Activated CD4-positive, alpha-beta T cell treated with anti-CD3 and anti-CD28 coated beads, Interleukin-2, amount 50 U/mL, for 16 hours (primary cell): ENCODE results near the gene PAEP.
"Not testable (repeated sequence)": the region's sequence is repeated elsewhere in the genome, so short reads cannot be mapped to it uniquely, and the experiment has no call there.

ENCODE experiments used
- DNase-seq: peaks from one replicate; pipeline ENCODE4 v3.0.0-alpha.2; 2020

PAEP gene

DNA sequence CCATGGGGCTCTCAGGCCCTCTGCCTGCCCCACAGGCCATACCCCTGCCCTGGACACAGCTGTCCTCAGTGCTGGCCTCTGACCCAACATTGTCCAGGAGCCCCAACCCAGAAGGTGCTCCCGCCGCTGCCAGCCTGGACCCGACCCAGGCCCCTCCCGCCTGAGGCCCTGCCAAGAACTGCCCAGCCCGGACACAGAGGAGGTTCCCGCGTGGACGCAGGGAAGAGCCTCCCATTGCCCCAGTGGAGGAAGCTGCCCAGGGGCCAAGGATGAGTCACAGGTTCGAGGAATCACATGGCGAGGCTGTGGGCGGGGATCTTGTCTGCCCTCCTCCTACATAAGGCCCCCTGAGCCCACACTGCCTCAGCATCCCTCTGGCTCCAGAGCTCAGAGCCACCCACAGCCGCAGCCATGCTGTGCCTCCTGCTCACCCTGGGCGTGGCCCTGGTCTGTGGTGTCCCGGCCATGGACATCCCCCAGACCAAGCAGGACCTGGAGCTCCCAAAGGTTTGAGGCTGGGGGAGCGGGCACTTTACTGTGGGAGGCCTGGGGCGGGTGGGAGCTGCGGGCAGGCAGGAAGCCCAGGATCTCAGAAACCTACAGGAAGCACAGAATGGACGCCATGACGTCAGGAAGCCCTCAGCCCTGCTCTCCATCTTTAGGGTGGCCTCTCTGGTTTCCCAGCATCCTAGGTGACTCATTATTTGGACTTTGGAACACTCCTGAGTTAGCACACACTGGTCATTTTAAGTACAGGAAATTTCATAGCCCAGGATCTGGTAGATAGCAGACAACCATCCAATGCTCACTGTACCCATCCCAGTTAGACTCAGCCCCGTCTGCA, at the start of gene PAEP:
Gene PAEP, plus strand, starts transcription at position 366 of the 844 bp plus-strand sequence.
- DNase-seq, result no peak

DNA sequence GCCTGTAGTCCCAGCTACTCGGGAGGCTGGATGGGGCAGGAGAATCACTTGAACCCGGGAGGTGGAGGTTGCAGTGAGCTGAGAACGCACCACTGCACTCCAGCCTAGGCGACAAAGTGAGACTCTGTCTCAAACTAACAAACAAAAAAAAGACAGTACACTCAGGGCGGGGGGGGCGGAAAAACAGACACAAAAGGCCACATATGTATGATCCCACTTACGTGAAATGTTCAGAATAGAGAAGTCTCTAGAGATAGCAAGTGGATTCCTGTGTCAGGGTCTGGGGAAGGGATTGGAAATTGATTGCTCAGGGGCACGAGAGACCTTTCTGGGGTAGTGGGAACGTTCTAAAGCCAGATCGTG, 49.3 kb upstream of the PAEP start:
- no peak for DNase-seq

DNA sequence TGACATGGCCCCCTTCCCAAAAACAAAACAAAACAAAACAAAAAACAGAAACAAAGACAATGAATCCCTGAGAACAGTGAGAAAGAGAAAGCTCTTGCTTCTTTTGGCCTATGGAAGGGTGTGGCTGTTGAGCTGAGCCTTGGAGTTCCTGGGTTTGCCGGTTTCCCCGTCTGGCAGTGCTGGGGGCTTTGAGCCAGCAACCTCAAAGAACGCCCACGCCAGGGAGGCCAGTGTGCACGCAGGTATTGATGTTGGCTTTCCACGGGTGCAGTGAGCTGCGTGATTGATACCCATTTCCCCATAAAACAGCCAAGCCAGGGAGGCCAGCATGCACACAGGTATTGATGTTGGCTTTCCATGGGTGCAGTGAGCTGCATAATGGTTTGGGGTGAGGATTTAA, 48.7 kb upstream of the PAEP start:
- DNase-seq, result no peak

DNA sequence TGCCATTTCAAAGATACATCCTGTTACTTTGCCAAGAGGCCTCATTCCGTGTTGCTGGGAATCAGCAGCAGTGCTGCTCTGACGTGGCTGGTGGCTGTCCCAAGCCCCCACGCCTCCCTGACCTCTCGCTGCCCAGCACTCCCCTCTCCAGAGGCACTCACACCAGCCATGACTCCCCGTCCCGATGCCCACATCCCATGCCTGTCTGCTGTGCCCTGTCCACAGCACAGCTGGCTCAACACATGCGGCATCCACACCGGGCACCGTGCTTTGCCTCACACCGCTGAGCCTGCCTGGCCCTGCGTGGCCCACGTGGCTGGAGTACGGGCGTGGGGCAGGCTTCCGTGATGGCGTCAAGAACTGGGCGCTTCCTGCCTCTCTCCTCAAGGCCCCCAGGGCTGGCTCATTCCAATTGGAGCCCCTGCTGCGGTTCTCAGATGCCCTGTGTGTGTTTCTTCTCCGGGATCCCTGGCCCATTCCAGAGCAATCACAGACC, 48.2 kb upstream of the PAEP start:
- DNase-seq, result no peak

DNA sequence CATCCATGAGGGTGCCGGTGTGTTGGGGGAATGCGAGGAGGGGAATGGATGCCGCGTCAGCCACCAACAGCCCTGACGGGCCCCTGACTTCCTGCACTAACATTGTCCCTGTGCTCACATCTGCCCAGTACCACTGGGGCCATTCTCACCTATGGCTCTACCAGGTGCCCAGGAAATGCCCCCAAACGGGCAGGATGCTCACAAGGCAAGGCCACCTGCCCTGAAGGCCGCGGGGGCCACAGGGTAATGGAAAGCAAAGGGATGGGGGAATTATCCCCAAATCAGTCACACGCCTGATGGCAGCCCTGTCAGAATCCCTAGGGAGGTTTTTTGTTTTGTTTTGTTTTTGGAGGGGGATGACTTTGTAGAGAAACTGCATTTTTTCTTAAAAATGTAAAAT, 47.6 kb upstream of the PAEP start:
- not testable (repeated sequence) for DNase-seq

DNA sequence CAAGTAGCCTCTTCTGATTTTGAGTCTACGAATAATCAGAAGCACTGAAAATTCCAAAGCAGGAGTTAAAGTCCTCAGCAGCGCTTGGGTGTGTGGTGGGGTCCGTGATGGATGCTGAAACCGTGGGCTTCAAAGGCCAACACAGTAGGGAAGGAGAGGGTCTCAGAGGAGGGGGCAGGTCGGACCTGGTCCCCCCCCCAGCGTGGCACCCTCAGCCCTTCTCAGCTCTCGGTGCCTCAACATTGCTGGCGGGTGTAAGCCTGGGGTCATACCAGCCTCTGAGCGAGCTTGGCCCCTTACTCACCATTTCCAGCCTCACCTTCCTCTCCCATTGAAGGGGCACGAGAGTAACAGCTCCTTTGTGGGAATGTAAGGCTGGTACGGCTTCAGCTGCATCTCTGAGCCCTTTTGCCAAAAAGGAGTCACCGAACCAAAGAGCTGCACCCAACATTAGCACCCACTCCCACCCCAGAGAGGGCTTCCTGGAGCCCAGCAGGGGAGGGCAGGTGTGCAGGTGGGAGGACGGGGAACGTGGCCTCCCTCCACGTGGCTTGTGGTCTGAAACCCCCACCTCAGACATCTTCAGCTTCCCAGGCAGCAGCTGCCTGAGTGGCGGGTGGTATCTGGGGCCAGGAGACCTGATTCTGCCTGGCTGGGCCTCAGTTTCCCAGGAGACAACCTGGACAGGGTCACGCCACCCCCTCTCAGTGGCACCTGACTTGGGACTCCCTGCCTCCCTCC, 47.0 kb upstream of the PAEP start:
- DNase-seq, result no peak

DNA sequence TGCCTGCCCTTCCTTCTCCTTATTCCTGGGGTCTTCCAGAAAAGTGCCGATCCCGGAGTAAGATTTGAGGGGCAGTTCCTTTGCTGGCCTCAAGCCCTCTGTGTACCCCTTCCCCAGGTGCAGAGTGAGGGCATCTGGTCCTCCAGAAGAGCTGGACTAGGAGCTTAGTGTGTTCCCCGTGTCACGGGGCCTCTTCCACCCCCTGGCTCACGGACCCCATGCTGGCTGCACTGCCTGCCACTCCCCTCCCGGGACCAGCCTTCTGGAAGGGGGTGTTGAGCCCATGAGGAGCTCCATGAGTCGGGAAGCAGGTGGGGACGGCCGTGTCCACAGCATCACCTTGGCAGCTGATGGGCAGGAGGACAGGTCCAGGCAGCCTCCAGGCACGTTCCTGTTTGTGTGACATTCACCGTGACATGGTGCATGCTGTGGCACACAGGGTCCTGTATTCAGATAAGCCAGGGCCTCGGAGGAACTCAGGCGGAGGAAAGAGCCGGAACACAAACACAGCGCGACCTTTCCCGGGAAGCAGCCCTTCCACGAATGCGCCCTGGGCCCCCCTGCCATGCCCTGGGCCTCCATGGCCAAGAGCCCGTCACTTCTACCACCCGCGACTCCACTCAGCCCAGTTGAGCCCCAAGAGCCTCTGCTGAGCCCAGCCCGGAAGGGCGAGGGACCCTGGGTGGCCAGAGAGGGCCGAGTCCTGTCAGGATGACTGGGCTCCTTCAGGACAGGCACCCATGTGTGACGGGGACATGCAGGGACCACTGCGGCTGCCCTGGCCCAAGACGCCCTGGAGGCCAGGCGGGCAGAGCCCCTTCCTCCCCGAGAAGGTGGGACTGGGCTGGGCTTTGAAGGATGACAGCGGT, 46.2 kb upstream of the PAEP start:
- DNase-seq, result no peak

DNA sequence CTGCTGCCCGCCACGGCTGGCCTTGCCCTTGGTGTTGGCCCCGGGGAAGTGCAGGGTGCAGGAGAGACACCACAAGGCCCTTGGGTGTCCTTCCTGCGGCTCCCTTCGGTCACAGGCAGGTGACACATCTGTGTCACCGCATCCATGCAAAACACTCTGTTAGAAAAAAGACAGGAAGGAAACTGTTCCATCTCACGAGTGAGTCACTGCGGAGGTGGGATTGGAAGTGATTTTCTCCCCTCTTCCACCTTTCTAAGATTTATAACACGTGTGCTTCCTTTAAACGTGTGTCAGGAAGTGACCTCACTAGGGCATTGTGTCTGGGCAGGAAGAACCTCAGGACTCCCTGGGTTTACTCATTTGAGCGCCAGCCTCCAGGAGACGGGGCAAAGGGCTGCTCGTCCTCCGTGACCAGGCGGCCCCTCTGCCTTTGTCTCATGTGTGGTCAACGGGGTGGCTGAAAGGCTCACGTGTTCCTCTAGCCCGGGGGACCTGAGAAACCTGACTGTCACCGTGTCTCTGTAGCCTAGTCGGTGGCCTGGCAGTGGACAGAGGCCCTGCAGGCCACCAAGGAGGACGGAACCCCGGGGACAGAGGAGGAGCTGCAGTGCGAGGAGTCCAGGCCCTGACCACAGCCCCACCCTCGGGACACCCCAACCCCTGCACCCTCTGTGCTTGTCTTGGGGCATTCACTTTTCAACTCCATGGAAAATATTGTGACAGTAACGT, 45.3 kb upstream of the PAEP start:
- DNase-seq, result peak; percentile 34

DNA sequence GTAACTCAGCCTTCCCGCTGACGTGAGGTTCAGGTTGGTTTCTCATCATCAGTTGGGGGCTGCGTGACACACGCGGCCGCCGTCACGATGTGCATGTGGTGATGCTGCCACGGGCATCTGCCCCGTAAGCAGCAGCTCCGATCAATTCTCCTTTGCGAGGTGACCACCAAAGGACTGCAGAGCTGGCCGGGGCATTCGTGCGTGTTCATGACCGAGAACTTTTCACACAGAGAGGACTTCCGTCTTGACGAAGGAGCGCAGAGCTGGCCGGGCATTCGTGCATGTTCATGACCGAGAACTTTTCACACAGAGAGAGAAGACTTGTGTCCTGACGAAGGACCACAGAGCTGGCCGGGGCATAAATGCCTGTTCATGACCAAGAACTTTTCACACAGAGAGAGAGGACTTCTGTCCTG, 44.1 kb upstream of the PAEP start:
- no peak for DNase-seq

DNA sequence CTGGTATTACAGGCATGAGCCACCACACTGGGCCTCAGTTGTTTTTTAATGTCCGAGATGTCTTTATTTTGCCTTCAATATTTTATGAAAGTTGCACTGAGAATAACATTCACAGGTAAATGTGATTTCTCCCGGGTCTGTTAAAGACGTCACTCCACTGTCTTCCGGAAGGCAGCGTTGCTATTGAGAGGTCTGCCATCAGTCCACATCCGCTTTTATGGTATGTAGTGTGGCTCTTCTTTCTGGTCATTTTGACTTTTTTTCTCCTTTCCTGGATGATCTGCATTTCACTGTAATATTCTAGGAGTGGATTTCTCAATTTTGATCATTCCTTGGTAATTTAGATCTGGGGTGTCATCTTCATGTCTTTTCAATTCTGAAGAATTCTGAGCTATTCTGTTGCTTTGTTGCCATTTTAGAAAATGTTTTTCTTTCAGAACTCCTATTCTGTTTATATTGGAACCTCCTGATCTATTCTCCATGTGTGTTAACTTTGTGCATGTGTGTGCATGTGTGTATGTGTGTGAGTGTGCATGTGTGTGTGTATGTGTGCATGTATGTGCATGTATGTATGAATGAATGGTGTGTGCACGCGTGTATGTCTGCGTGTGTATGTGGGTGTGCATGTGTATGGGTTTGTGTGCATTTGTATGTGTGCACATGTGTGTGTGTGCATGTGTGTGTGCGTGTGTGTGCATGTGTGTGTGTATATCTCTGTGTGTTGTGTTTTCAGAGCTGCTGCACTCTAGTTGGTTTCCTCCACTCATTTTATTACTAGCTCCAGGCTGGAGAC, 42.2 kb upstream of the PAEP start:
- no peak for DNase-seq

DNA sequence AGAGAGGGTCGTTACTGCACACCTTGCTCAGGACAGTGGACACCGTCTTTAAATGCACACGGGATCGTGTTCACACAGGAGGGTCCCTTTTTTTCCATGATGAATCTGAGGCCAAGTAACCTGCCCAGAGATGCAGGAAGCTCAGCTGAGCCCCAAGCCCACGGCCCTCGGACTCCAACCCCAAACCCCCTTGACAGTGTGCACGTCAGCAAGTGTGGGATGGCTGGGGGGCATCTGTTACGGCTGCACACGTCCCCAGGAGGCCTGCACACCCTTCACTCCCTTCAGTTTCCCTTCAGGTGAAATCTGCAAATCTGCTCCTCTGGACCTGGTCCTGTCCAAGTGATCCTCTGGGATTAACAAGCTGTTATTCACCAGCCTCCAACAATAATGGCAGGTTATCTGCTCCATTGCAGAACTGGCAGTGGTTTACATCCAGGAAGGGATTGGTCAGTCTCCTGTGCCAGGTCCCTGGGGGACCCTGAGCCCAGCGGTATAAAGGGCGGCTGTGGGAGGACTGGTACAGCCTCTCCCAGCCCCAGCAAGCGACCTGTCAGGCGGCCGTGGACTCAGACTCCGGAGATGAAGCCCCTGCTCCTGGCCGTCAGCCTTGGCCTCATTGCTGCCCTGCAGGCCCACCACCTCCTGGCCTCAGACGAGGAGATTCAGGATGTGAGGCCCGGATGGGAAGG, 40.5 kb upstream of the PAEP start, which contains the start of gene LCN1:
Gene LCN1, plus strand, starts transcription at position 525 of the 692 bp plus-strand sequence. Its CDS starts 58 bp downstream, at position 583.
- no peak for DNase-seq

DNA sequence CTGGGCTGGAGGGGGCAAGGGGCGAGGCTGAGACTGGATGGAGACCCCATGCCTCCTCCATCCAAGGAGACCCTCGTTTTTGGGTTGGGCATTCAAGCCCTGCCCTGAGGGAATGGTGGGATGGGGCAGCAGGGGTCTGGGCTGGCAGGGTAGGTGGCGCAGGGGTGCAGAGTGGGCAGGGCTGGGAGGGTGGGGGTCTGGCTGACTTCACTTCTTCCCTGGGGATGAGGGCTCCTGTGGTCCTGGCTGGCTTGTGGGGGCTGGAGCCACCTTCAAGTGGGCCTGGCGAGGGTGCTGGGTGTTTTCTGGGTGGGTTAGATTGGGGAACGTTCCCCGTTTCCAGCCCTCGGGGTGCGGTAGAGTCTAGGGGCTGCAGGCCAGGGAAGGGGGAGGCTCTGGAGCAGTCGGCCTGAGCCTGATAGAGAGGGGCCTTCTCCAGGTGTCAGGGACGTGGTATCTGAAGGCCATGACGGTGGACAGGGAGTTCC, 39.9 kb upstream of the PAEP start:
- DNase-seq, result no peak

DNA sequence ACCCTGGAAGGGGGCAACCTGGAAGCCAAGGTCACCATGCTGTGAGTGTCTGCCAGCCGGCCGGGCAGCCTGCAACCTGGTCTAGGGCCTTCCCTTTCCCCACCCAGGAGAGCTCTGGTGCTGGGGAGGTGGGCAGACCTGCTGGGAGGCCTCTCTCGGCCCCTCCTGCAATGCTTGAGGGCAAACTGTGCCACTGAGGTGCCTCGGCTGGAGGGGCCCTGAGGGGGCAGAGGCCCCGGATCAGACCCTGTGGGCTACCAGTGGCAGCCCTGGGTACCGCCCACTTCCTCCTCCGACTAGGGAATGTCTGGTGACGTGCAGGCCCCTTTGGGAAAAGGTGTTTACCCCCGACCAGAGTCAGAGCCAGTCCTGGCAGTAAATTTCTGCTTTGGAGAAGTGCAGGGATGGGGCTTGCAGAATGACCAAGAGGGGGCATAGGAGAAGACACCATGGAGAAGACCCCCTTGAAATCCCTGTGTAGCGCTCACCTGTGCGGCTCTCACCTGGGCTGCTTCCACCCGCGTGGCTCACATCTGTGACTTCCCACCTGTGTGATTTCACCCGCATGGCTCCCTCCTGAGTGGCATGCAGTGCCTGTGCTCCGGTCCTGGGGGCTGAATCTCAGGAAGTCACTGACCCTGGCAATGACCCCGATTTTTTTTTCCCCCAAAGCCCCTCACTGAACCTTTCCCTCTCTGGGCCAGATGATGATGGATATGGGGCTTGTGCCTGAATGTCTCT, 39.2 kb upstream of the PAEP start:
- DNase-seq, result no peak

DNA sequence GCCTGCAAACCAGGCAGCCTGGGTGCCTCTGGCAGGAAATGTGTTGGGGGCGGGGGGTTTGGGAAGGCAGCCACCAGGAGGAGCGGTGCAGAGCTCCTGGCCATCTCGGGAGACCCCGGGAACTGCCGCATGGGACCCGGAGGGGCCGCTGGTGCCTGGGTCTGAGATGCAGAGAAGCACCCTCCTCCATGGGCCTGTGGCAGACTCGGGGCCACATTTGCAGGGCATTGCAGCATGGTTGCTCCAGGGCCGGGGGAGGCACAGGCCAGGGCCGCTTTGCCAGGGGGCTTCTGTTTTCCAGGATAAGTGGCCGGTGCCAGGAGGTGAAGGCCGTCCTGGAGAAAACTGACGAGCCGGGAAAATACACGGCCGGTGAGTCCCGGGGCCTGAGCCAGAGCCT, 38.6 kb upstream of the PAEP start:
- DNase-seq, result no peak

DNA sequence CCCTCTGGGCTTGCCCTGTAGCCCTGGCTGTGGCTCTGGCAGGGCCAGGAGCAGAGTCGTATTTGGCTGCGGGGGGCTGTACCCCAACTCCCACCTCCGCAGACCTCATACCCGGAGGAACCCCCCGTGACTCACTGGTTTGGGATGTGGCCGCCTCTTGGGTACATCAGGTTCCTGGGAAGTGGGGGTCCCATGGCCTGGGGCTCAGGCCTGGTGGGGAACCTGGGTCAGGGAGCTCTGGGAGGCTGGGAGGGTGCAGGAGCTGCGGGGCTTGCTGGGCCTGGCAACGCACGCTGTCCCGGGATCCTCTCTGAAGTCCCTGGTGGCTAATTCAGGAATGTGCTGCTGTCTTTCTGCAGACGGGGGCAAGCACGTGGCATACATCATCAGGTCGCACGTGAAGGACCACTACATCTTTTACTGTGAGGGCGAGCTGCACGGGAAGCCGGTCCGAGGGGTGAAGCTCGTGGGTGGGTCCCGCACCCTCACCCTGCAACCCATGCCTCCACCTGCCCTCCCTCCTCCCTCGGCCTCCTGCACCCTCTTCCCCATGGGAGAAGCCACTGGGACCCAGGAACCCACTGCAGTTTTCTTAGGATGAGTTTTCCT, 37.9 kb upstream of the PAEP start:
- no peak for DNase-seq

DNA sequence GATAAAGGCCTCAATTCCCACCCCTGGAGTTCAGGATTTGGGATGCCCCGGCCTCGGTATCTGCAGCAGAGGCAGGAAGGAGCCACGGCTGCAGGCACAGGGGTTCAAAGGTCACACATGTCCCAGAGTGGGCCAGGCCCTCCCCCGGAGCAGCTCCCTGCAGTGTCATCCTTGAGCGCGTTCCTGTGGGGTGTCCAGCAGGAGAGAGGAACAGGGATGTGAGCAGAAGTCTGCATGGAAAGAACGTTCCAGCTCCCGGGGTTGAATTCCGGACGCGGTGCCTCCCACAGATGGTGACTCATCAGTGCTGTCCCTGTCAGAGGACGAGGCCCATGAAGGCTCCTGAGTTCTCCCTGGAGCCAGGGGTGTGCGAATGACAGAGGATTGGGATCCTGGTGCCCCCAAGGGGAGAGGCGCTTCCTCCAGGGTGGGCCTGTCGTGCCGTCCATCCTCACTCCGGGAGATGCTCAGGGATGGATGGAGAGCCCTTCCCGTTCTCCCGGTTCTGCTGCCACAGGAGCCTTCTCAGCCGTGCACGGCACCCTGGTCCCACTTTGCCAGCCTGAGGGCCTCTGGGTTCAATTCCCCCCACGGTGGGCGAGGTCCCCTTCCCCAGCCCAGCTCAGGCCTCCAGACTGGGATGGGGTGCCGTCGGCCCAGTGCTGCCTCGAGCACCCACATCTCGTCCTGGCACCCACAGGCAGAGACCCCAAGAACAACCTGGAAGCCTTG, 37.3 kb upstream of the PAEP start:
- DNase-seq, result no peak

DNA sequence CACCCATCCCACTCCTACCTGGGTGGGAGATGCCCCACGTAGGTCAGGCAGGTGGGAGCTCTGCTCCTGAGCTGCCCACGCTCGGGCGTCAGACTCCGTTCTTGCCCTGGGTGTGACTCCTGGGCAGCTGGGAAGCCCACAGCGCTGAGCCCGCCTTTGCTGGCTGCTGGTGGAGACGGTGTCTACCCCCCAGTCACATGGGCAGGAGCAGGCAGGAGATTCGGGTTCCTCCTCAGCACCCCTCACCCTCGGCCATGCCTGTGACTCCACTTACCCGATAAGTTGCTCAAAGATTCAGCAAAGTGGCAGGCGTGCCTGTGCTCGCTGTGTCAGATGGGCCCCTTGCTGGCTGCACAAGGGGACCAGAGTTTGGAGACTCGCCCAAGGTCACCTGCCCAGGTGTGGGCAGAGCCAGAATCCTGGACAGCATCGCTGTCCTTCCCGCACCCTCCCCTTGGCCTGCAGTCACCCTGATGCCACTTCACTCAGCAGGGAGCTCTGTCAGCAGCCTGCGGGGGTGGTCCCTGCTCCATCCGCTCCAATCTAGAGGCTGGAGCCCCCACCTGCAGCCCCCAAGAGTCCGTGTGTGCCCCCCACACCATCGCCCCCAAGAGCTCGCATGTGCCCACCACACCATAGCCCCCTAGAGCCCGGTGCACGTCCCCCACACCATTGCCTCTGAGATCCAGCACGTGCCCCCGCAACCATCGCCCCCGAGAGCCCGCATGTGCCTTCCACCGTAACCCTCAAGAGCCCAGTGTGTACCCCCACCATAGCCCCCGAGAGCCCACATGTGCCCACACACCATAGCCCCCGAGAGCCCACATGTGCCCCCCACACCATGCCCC, 36.1 kb upstream of the PAEP start:
- DNase-seq, result no peak
